DOHH2 (cell line): ENCODE data around the gene SLC7A14.

Experiments
- H3F3A ChIP-seq: fragments of 200-600 bp; sonication (generic), shearing (Covaris generic); 2 replicates; pipeline ENCODE4 v1.6.0; 2016; ENCODE audit warnings: antibody characterized with exemption, mild to moderate bottlenecking; ENCODE audit not compliant: control insufficient read depth, insufficient read depth
- H3K27ac ChIP-seq: fragments of 200-600 bp; sonication (generic); 2 replicates; pipeline ENCODE4 v1.5.1; 2014; ENCODE audit warnings: low read depth, mild to moderate bottlenecking, low read length, moderate library complexity
- H3K27me3 ChIP-seq: fragments of 200-600 bp; sonication (generic); 2 replicates; pipeline ENCODE4 v1.6.1; 2014; ENCODE audit warnings: mild to moderate bottlenecking, low read length, mixed read lengths; ENCODE audit not compliant: control insufficient read depth
- H3K36me3 ChIP-seq: fragments of 200-600 bp; sonication (generic); 2 replicates; pipeline ENCODE4 v1.6.1; 2014; ENCODE audit warnings: mild to moderate bottlenecking, low read length, moderate library complexity, mixed read lengths; ENCODE audit not compliant: control insufficient read depth
- H3K4me1 ChIP-seq: fragments of 200-600 bp; sonication (generic); 2 replicates; pipeline ENCODE4 v1.6.1; 2014; ENCODE audit warnings: mild to moderate bottlenecking, low read length, mixed read lengths; ENCODE audit not compliant: control insufficient read depth
- H3K4me2 ChIP-seq: fragments of 200-600 bp; sonication (generic); 2 replicates; pipeline ENCODE4 v1.6.0; 2014; ENCODE audit warnings: mild to moderate bottlenecking, low read length, moderate library complexity
- H3K4me3 ChIP-seq: fragments of 200-600 bp; sonication (generic); 2 replicates; pipeline ENCODE4 v1.5.1; 2014; ENCODE audit warnings: mild to moderate bottlenecking, low read length, mixed read lengths
- H3K79me2 ChIP-seq: fragments of 200-600 bp; sonication (generic); 2 replicates; pipeline ENCODE4 v1.6.1; 2014; ENCODE audit warnings: mild to moderate bottlenecking, low read length, mixed read lengths; ENCODE audit not compliant: control insufficient read depth
- H3K9me2 ChIP-seq: fragments of 200-600 bp; sonication (generic); replicated peaks from 2 replicates; pipeline ENCODE4 v1.6.1; 2014; ENCODE audit warnings: mild to moderate bottlenecking, low read length, mixed read lengths; ENCODE audit not compliant: control insufficient read depth
- H3K9me3 ChIP-seq: fragments of 200-600 bp; sonication (generic); 2 replicates; pipeline ENCODE4 v1.6.1; 2014; ENCODE audit warnings: antibody characterized with exemption, low read length, mixed read lengths; ENCODE audit not compliant: control insufficient read depth, insufficient read depth
- H4K20me1 ChIP-seq: fragments of 200-600 bp; sonication (generic); 2 replicates; pipeline ENCODE4 v1.6.0; 2014; ENCODE audit warnings: low read depth, mild to moderate bottlenecking, antibody characterized with exemption, low read length, moderate library complexity; ENCODE audit not compliant: control insufficient read depth, insufficient read depth
- EZH2phosphoT487 ChIP-seq: fragments of 200-600 bp; sonication (generic); IDR thresholded peaks from 2 replicates; pipeline ENCODE4 v1.6.1; 2017; ENCODE audit warnings: borderline replicate concordance, mild to moderate bottlenecking, antibody characterized with exemption, low read length, moderate library complexity, mixed read lengths
- TF ChIP-seq, protein P1 (sequence below): fragments of 200-600 bp; sonication (generic); IDR thresholded peaks from one replicate; pipeline ENCODE4 v1.5.1; 2014; ENCODE audit warnings: antibody characterized with exemption, mild to moderate bottlenecking, low read depth, low read length; ENCODE audit not compliant: poor library complexity, severe bottlenecking

Gene SLC7A14

DNA sequence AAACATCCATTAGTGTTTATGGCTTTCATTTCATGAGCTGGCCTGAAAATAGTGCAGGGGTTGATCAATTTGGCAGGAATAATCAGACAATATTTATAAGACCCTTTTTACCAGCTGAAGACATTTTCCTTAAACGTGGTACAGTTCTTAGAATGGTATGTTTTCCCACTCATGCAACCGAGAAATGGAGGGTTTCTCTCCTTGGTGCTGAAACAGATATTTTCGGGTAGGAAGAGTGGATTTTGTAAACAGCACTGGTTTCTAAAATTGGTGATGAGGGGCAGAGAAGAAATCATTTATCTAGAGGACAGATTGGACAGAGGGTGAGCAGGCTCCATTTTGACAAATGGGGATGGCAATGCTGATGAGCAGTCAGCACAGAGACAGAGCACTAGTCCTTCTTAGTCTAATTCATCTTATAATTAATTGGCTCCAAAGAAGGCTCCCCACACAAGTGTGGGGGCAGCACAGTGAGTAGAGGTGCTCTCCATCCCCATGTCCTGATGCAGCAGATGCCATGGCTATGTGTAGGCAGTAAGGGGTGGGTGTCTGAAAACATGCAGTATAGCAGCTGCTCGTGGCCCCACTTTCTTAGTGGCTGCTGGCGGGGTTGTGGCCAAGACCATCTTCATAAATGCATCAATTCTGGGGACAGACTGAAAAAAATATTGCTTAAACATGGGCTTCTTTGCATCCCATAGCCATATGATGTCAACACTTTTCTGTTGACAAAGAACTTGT is 18.1 kb upstream of the SLC7A14 start:
- TF ChIP-seq, protein P1, sequence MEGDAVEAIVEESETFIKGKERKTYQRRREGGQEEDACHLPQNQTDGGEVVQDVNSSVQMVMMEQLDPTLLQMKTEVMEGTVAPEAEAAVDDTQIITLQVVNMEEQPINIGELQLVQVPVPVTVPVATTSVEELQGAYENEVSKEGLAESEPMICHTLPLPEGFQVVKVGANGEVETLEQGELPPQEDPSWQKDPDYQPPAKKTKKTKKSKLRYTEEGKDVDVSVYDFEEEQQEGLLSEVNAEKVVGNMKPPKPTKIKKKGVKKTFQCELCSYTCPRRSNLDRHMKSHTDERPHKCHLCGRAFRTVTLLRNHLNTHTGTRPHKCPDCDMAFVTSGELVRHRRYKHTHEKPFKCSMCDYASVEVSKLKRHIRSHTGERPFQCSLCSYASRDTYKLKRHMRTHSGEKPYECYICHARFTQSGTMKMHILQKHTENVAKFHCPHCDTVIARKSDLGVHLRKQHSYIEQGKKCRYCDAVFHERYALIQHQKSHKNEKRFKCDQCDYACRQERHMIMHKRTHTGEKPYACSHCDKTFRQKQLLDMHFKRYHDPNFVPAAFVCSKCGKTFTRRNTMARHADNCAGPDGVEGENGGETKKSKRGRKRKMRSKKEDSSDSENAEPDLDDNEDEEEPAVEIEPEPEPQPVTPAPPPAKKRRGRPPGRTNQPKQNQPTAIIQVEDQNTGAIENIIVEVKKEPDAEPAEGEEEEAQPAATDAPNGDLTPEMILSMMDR, result no peak
- TF ChIP-seq EZH2phosphoT487, result no peak
- H3K36me3 ChIP-seq, result no peaks in the 10 kb centered on the region
- H3K9me2 ChIP-seq, result no peaks in the 10 kb centered on the region
- no peaks in the 10 kb centered on the region for H3K9me3 ChIP-seq
- no peaks in the 10 kb centered on the region; the same call in 1 of the 2 replicates for H3K4me1 ChIP-seq
- no peak overlapping the region for H3K4me3 ChIP-seq
- H3K27ac ChIP-seq, result no peak overlapping the region
- H4K20me1 ChIP-seq, result no peaks in the 10 kb centered on the region
- H3F3A ChIP-seq, result no peaks in the 10 kb centered on the region
- H3K27me3 ChIP-seq, result no peaks in the 10 kb centered on the region
- H3K4me2 ChIP-seq, result no peak overlapping the region
- no peaks in the 10 kb centered on the region for H3K79me2 ChIP-seq

GRCh38 chr3:170602556-170602955 is 16.7 kb upstream of the SLC7A14 start:
- no peaks in the 10 kb centered on the region for H3K36me3 ChIP-seq

DNA sequence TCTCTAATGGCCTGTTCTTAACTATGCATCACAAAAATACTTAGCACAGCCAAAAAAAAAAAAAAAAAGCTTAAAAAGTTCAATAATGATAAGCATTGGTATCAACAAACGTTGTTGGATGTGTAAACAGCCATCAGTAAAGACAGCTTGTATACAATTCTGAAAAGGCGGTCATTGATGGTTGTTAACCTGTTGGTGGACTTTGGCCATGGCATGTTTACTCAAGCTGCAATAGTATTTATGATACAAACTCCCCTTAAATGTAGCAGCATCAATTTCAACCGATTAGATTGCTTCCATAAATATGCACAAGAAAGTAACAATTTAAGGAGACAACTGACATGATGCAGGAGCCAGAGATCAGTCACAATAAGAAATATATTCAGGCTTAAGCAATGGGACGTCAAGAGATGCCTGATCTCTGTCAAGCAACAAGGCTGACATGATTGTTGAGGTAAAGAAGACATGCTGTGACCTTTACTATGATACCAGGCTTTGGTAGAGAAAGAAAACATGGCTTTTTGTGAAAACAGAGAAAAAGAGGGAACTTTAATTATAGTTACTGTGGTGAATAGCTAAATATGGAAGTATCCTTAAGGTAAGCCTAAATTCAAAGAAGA is 14.2 kb upstream of the SLC7A14 start:
- Histone ChIP-seq H3K27ac (no peak overlapping the region), H3K9me3 (no peaks in the 10 kb centered on the region), H3K9me2 (no peaks in the 10 kb centered on the region), H3K4me2 (no peak overlapping the region), H3K79me2 (no peaks in the 10 kb centered on the region), H3K27me3 (no peaks in the 10 kb centered on the region), H3F3A (no peaks in the 10 kb centered on the region), H3K4me1 (no peaks in the 10 kb centered on the region), H3K4me3 (no peak overlapping the region), H4K20me1 (no peaks in the 10 kb centered on the region), H3K36me3 (no peaks in the 10 kb centered on the region)
- TF ChIP-seq, protein P1, result no peak
- no peak for TF ChIP-seq EZH2phosphoT487

More at GRCh38 chr3:170602556-170602955, 16.7 kb upstream of the SLC7A14 start:
- Histone ChIP-seq H3F3A (no peaks in the 10 kb centered on the region), H3K9me3 (no peaks in the 10 kb centered on the region), H3K27ac (no peak overlapping the region), H3K4me1 (no peaks in the 10 kb centered on the region; the same call in 1 of the 2 replicates), H3K4me2 (no peak overlapping the region), H3K9me2 (no peaks in the 10 kb centered on the region), H3K4me3 (no peak overlapping the region), H4K20me1 (no peaks in the 10 kb centered on the region), H3K79me2 (no peaks in the 10 kb centered on the region), H3K27me3 (no peaks in the 10 kb centered on the region)
- TF ChIP-seq, protein P1, result no peak
- no peak for TF ChIP-seq EZH2phosphoT487
